A673 (cell line): Measurements from ENCODE around the gene RGMA.

Source experiments
- EZH2 ChIP-seq: fragments of 200-600 bp; sonication (generic); IDR thresholded peaks from 2 replicates; pipeline ENCODE4 v1.6.1; 2017; ENCODE audit warnings: borderline replicate concordance, low read depth, mild to moderate bottlenecking, mixed read lengths, antibody characterized with exemption, low read length; ENCODE audit not compliant: poor library complexity, severe bottlenecking
- TF ChIP-seq, protein P1 (sequence below): fragments of 300-800, 200-600 bp; sonication (generic); conservative IDR thresholded peaks from 2 replicates; pipeline ENCODE4 v1.5.1; 2017; ENCODE audit warnings: low read depth, mild to moderate bottlenecking, antibody characterized with exemption, low read length, moderate library complexity, mixed read lengths

GRCh38 chr15:93049914-93050578, 39.0 kb downstream of the RGMA start:
- TF ChIP-seq, protein P1, sequence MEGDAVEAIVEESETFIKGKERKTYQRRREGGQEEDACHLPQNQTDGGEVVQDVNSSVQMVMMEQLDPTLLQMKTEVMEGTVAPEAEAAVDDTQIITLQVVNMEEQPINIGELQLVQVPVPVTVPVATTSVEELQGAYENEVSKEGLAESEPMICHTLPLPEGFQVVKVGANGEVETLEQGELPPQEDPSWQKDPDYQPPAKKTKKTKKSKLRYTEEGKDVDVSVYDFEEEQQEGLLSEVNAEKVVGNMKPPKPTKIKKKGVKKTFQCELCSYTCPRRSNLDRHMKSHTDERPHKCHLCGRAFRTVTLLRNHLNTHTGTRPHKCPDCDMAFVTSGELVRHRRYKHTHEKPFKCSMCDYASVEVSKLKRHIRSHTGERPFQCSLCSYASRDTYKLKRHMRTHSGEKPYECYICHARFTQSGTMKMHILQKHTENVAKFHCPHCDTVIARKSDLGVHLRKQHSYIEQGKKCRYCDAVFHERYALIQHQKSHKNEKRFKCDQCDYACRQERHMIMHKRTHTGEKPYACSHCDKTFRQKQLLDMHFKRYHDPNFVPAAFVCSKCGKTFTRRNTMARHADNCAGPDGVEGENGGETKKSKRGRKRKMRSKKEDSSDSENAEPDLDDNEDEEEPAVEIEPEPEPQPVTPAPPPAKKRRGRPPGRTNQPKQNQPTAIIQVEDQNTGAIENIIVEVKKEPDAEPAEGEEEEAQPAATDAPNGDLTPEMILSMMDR, result no peak
- TF ChIP-seq EZH2, result no peak
